K562 (cell line): ENCODE data around the gene FAM117B. TPM values are rescaled to one million over a fixed set of nuclear protein-coding genes. Genes with fewer than 3 reads are reported as not detected.

Source experiments
- ATAC-seq: fragments of 200-7000 bp; cut with Tn5 transposase; 3 replicates; pipeline ENCODE4 v1.9.1; 2020; ENCODE audit warnings: moderate library complexity
- BruUV-seq: library from RNA; stranded (reverse); fragments of 400-500 nt; replicated peaks from 2 replicates; lab custom pipeline; 2021; lab: Mats Ljungman, UMichigan
- CTCF ChIA-PET: fragments of 300-600 bp; formaldehyde crosslinking; extraction: SDS; loops from one replicate; lab custom pipeline; 2021; ENCODE audit warnings: low intra/inter-chr PET ratio; lab: Yijun Ruan, JAX
- POLR2A ChIA-PET: fragments of 300-600, 350-650 bp; sonication (Branson Sonifier 250); formaldehyde crosslinking; extraction: SDS; loops from one replicate; lab custom pipeline; 2021; ENCODE audit warnings: antibody characterized with exemption, inconsistent platforms; lab: Yijun Ruan, JAX
- DNase-seq, 4 experiments: peaks; one replicate each; pipeline versions ENCODE4 v3.0.0 to v3.0.0-alpha.2; 2011 to 2018; ENCODE audit warnings: low spot score in 3 of 4, mixed read lengths in 3 of 4; ENCODE audit errors: extremely low read depth in 1 of 4
- FAIRE-seq: peaks from 2 replicates; lab custom pipeline; 2011; peaks lifted over from hg19 to GRCh38; lab: Jason Lieb, UNC
- H2AFZ ChIP-seq: 2 replicates; pipeline ENCODE4 v1.6.0; 2011; ENCODE audit warnings: low read depth, low read length, control low read depth, inconsistent platforms
- H3K27ac ChIP-seq: fragments of 200-600 bp; 3 replicates; pipeline ENCODE4 v1.8.0; 2011; ENCODE audit warnings: low read depth, mild to moderate bottlenecking, control low read depth, inconsistent platforms, low read length, moderate library complexity, mixed read lengths; ENCODE audit errors: extremely low read depth
- H3K27me3 ChIP-seq, 2 experiments: fragments of 300-600 bp in 1 of 2; 2 replicates in 1 of 2; 3 replicates in 1 of 2; pipeline versions ENCODE4 v1.6.0 to v1.8.0; 2011; ENCODE audit warnings: inconsistent platforms in 2 of 2, low read length in 2 of 2, mild to moderate bottlenecking in 1 of 2, mixed read lengths in 1 of 2, moderate library complexity in 1 of 2; ENCODE audit not compliant: control insufficient read depth in 2 of 2, insufficient read depth in 2 of 2
- H3K36me3 ChIP-seq: fragments of 300-600 bp; 3 replicates; pipeline ENCODE4 v1.8.0; 2011; ENCODE audit warnings: mild to moderate bottlenecking, low read length, inconsistent platforms; ENCODE audit not compliant: control insufficient read depth, insufficient read depth
- H3K4me1 ChIP-seq, 2 experiments: fragments of 200-600 bp in 1 of 2; replicated peaks in 1 of 2; 2 replicates in 1 of 2; 3 replicates in 1 of 2; pipeline versions ENCODE4 v1.5.1 to v1.8.0; 2011; ENCODE audit warnings: inconsistent platforms in 2 of 2, low read length in 2 of 2, mild to moderate bottlenecking in 1 of 2, mixed read lengths in 1 of 2, moderate library complexity in 1 of 2; ENCODE audit not compliant: control insufficient read depth in 2 of 2, insufficient read depth in 2 of 2
- H3K4me2 ChIP-seq: 2 replicates; pipeline ENCODE4 v1.6.1; 2011; ENCODE audit warnings: low read length, control low read depth, inconsistent platforms, mixed read lengths; ENCODE audit not compliant: insufficient read depth
- H3K4me3 ChIP-seq: fragments of 200-600 bp; sonication (generic), shearing (Covaris generic); 2 replicates; pipeline ENCODE4 v1.5.1; 2016; ENCODE audit warnings: control low read depth, inconsistent platforms
- H3K79me2 ChIP-seq: fragments of 200-600 bp; 3 replicates; pipeline ENCODE4 v1.8.0; 2011; ENCODE audit warnings: low read length, inconsistent platforms; ENCODE audit not compliant: control insufficient read depth, insufficient read depth
- H3K9ac ChIP-seq, 2 experiments: 2 replicates each; pipeline versions ENCODE4 v1.6.0 to v1.6.1; 2011; ENCODE audit warnings: low read depth in 2 of 2, low read length in 2 of 2, control low read depth in 1 of 2, inconsistent platforms in 1 of 2, mild to moderate bottlenecking in 1 of 2, mixed read lengths in 1 of 2; ENCODE audit not compliant: insufficient read depth in 1 of 2
- H3K9me1 ChIP-seq: one replicate; pipeline ENCODE4 v1.6.0; 2011; ENCODE audit warnings: inconsistent platforms, mild to moderate bottlenecking, low read length, moderate library complexity; ENCODE audit not compliant: control insufficient read depth, insufficient read depth
- H3K9me3 ChIP-seq: replicated peaks from 2 replicates; pipeline ENCODE4 v1.5.1; 2011; ENCODE audit warnings: low read depth, low read length, inconsistent platforms; ENCODE audit not compliant: control insufficient read depth, insufficient read depth
- H4K20me1 ChIP-seq: replicated peaks from 2 replicates; pipeline ENCODE4 v1.6.1; 2011; ENCODE audit warnings: low read length, inconsistent platforms, mixed read lengths; ENCODE audit not compliant: control insufficient read depth, insufficient read depth
- ATF4 ChIP-seq: fragments of 450-650 bp; formaldehyde crosslinking; IDR thresholded peaks from 2 replicates; pipeline ENCODE4 v1.4.0; 2022; ENCODE audit warnings: mild to moderate bottlenecking, moderate library complexity
- CXXC5 ChIP-seq: fragments of 250-450 bp; sonication (Bioruptor Pico); IDR thresholded peaks from 2 replicates; pipeline ENCODE4 v1.8.0; 2022; ENCODE audit warnings: inconsistent platforms, mild to moderate bottlenecking, moderate library complexity
- HMBOX1 ChIP-seq: sonication (generic); IDR thresholded peaks from 2 replicates; pipeline ENCODE4 v1.6.1; 2016
- HMGN3 ChIP-seq: IDR thresholded peaks from 2 replicates; pipeline ENCODE4 v1.6.1; 2011; ENCODE audit warnings: borderline replicate concordance, low read depth, mild to moderate bottlenecking, mixed read lengths, low read length; ENCODE audit not compliant: insufficient read length; ENCODE audit errors: extremely low read depth
- MYC ChIP-seq, 2 experiments: fragments of 250-450 bp in 1 of 2; sonication (Bioruptor Pico) in 1 of 2; IDR thresholded peaks; 2 replicates each; pipeline versions ENCODE4 v1.5.1 to v1.6.1; 2012 to 2021; ENCODE audit warnings: low read depth in 2 of 2, borderline replicate concordance in 1 of 2, improper control_type of control experiment in 1 of 2, low read length in 1 of 2, mild to moderate bottlenecking in 1 of 2, moderate library complexity in 1 of 2
- PHF8 ChIP-seq: fragments of 200-600 bp; sonication (generic); IDR thresholded peaks from 2 replicates; pipeline ENCODE4 v1.6.1; 2012; ENCODE audit warnings: mixed run types, mild to moderate bottlenecking, inconsistent platforms, low read length, moderate library complexity, borderline replicate concordance
- PML ChIP-seq: IDR thresholded peaks from 2 replicates; pipeline ENCODE4 v1.6.1; 2012; ENCODE audit warnings: low read length, inconsistent platforms
- POLR2A ChIP-seq: fragments of 450-650 bp; conservative IDR thresholded peaks from 2 replicates; pipeline ENCODE4 v1.6.1; 2016
- RCOR1 ChIP-seq, 2 experiments: IDR thresholded peaks; 2 replicates each; pipeline ENCODE4 v1.6.1; 2012; ENCODE audit warnings: low read depth in 2 of 2, low read length in 2 of 2, borderline replicate concordance in 1 of 2, improper control_type of control experiment in 1 of 2
- SAFB ChIP-seq: fragments of 200-400 bp; formaldehyde crosslinking; IDR thresholded peaks from 2 replicates; pipeline ENCODE4 v1.6.1; 2017; ENCODE audit warnings: low read depth, low read length, borderline replicate concordance
- TAF1 ChIP-seq: IDR thresholded peaks from 2 replicates; pipeline ENCODE4 v1.6.1; 2011; ENCODE audit warnings: mild to moderate bottlenecking, low read length, moderate library complexity; ENCODE audit not compliant: insufficient read depth, control insufficient read depth, severe bottlenecking; ENCODE audit errors: extremely low read depth
- ZBTB11 ChIP-seq, 3 experiments: fragments of 200-800 bp in 1 of 3; fragments of 250-450 bp in 1 of 3; fragments of 450-650 bp in 1 of 3; sonication (Bioruptor Pico) in 1 of 3; sonication (Bioruptor generic) in 1 of 3; formaldehyde crosslinking in 1 of 3; IDR thresholded peaks; 2 replicates each; pipeline versions ENCODE4 v1.6.1 to v1.8.0; 2016 to 2022; ENCODE audit warnings: mild to moderate bottlenecking in 2 of 3, missing genetic modification characterization in 2 of 3, missing compliant biosample characterization in 1 of 3, moderate library complexity in 1 of 3
- ZNF239 ChIP-seq: fragments of 250-450 bp; sonication (Bioruptor Pico); IDR thresholded peaks from 2 replicates; pipeline ENCODE4 v1.4.0; 2020; ENCODE audit warnings: mild to moderate bottlenecking
- ZNF324 ChIP-seq: fragments of 250-450 bp; sonication (Bioruptor Pico); IDR thresholded peaks from 2 replicates; pipeline ENCODE4 v1.4.0; 2020; ENCODE audit warnings: mild to moderate bottlenecking
- WGBS: fragments of 100-300 bp; shearing (Covaris generic); methylation state at CpG from one replicate; pipeline ENCODE4 v1.1.6; 2016; ENCODE audit warnings: low coverage, mixed read lengths; ENCODE audit not compliant: insufficient coverage; ENCODE audit errors: missing lambda C conversion rate; 5-methylcytosine and 5-hydroxymethylcytosine counted together
- in situ Hi-C: fragments of 300-500 bp; cut with MboI; formaldehyde crosslinking; loops from 4 replicates; pipeline ENCODE4 v1.15.0; 2018; ENCODE audit warnings: inconsistent platforms, mixed read lengths
- intact Hi-C: fragments of 100-400 bp; cut with micrococcal nuclease; formaldehyde crosslinking; loops from 2 replicates; pipeline ENCODE4 v1.14.2; 2022
- polyA plus RNA-seq, 8 experiments: library from polyadenylated mRNA; depleted of rRNA in 4 of 8; stranded (reverse) in 5 of 8; unstranded in 3 of 8; fragments of >200 nt; fragmentation: Nextera tagmentation in 2 of 8; fragmentation: Illumina TruSeq in 1 of 8; extraction: Ambion mirVana in 2 of 8; extraction: Trizol in 1 of 8; gene quantifications; 2 replicates each; pipeline versions ENCODE4 v1.2.1 to v1.2.3, GENCODE V29; 2011 to 2014; ENCODE audit warnings: inconsistent platforms in 1 of 8, missing spikeins in 1 of 8
- total RNA-seq, 7 experiments: library from RNA; depleted of rRNA in 6 of 7; stranded (reverse); fragments of >200 nt in 6 of 7; fragmentation: Illumina TruSeq in 2 of 7; extraction: Trizol in 2 of 7; gene quantifications; 2 replicates each; pipeline versions ENCODE4 v1.2.1 to v1.2.3, GENCODE V29; 2011 to 2021; ENCODE audit warnings: low replicate concordance in 1 of 7

The FAM117B gene
- total and polyA plus RNA-seq, 9 of the 15 experiments (the other 6 are each of a cell fraction or from before 2014, with no cell fraction given) = 1.6 to 5.2 (median 2.6) TPM

GRCh38 chr2:202635428-202636212, 851 bp downstream of the FAM117B start:
- H3K9me3 ChIP-seq = no peaks in the 10 kb centered on the region
- BruUV-seq = no TSS peak
- in situ Hi-C loops (no loop called here), intact Hi-C loops (loop anchor here (10.0 kb wide), 1 partner anchor 119 kb away; no protein-coding TSS in a partner anchor)
- H3K27ac ChIP-seq = peak overlapping the region; percentile 89
- H3K9me1 ChIP-seq = no peaks in the 10 kb centered on the region
- H3K4me2 ChIP-seq = peak overlapping the region; percentile 94
- peaks cover 8 to 10% of the 10 kb centered on the region in 2 experiments; a peak in 4 of 5 replicates for H3K4me1 ChIP-seq
- H3K27me3 ChIP-seq = no peaks in the 10 kb centered on the region
- WGBS = 0% methylated on average over 7 of the region's 92 CpGs
- ChIA-PET POLR2A (interaction anchor here (0.6 to 1.7 kb wide), 4 partner anchors 12 to 745 kb away, joined by 3 to 4 read pairs (median 4); no protein-coding TSS in a partner anchor), CTCF (no interaction called here)
- no peaks in the 10 kb centered on the region for H4K20me1 ChIP-seq
- H3K36me3 ChIP-seq = no peaks in the 10 kb centered on the region
- FAIRE-seq (peak; percentile 92), DNase-seq (peak; percentile 87 to 93 (median 90)), ATAC-seq (peak; percentile 80)
- peak overlapping the region; percentile 85 to 92 for H3K9ac ChIP-seq
- peaks cover 40% of the 10 kb centered on the region for H3K79me2 ChIP-seq
- peak overlapping the region; percentile 95 for H3K4me3 ChIP-seq
- H2AFZ ChIP-seq = peak overlapping the region; percentile 98
- 0 out of 4 replicates have a peak, but pooled peaks of 1 of the 2 experiments have one; percentile 10 for TF ChIP-seq RCOR1 (IDR thresholded peaks at IDR 0.05; ENCODE audit: borderline replicate concordance in 1 of 2, low read depth in 2 of 2, low read length in 2 of 2)
- TF ChIP-seq HMGN3 = peak; percentile 20
- TF ChIP-seq TAF1 = peak; percentile 18
- no peak for TF ChIP-seq PML
- 0 out of 2 replicates have a peak, but pooled peaks have one; percentile 11 for TF ChIP-seq PHF8
- TF ChIP-seq ZBTB11 (CRISPR knock-in tag; IDR thresholded peaks at IDR 0.05) = 0 out of 6 replicates have a peak, but pooled peaks of 1 of the 3 experiments have one; percentile 1
- no peak for TF ChIP-seq ATF4
- peak; percentile 62 for TF ChIP-seq HMBOX1
- peak; percentile 6; the same call in 1 of the 2 replicates for TF ChIP-seq CXXC5 (CRISPR knock-in tag)
- TF ChIP-seq ZNF324 (CRISPR knock-in tag) = no peak
- peak; percentile 49; the same call in 1 of the 2 replicates for TF ChIP-seq POLR2A
- TF ChIP-seq ZNF239 = no peak
- TF ChIP-seq SAFB = peak; percentile 80; the same call in 1 of the 2 replicates
- TF ChIP-seq MYC (IDR thresholded peaks at IDR 0.05; ENCODE audit: low read depth, low read length) = peak; percentile 22; the same call in 1 of the 2 replicates
- no peak for TF ChIP-seq MYC (CRISPR knock-in tag; IDR thresholded peaks at IDR 0.05; ENCODE audit: borderline replicate concordance, low read depth)
